Prostate gland (tissue), 2 donors: ENCODE data around the gene GRIK3. TPM values are rescaled to one million over a fixed set of nuclear protein-coding genes. Genes with fewer than 3 reads are reported as not detected.

ENCODE experiments used
- DNase-seq: peaks from one replicate; pipeline ENCODE4 v3.0.0-alpha.2; 2019; ENCODE audit warnings: low spot score
- H3K27ac ChIP-seq, 2 donors: fragments of 200-600 bp; sonication (generic); 2 replicates each; pipeline ENCODE4 v1.5.1; 2017 to 2019
- H3K27me3 ChIP-seq: fragments of 200-600 bp; sonication (generic); replicated peaks from 2 replicates; pipeline ENCODE4 v1.5.1; 2019; ENCODE audit not compliant: insufficient read depth
- H3K36me3 ChIP-seq, 2 donors: fragments of 200-600 bp; sonication (generic); 1 replicate in 1 of 2; 2 replicates in 1 of 2; pipeline versions ENCODE4 v1.5.1 to v1.8.1; 2017 to 2019
- H3K4me1 ChIP-seq: fragments of 200-600 bp; sonication (generic); replicated peaks from 2 replicates; pipeline ENCODE4 v1.5.1; 2019
- H3K4me3 ChIP-seq, 2 donors: fragments of 200-600 bp; sonication (generic); 2 replicates each; pipeline ENCODE4 v1.5.1; 2017 to 2019
- H3K9me3 ChIP-seq: fragments of 200-600 bp; sonication (generic); 2 replicates; pipeline ENCODE4 v1.5.1; 2017
- CTCF ChIP-seq, 4 experiments: fragments of 200-600 bp in 2 of 4; fragments of 450-650 bp in 2 of 4; sonication (generic) in 2 of 4; IDR thresholded peaks; 1 replicate in 3 of 4; 2 replicates in 1 of 4; pipeline ENCODE4 v1.5.1; 2016 to 2019; ENCODE audit warnings: antibody characterized with exemption in 4 of 4, mild to moderate bottlenecking in 2 of 4, moderate library complexity in 2 of 4
- POLR2A ChIP-seq: fragments of 450-650 bp; IDR thresholded peaks from one replicate; pipeline ENCODE4 v1.6.1; 2016; ENCODE audit warnings: antibody characterized with exemption, mild to moderate bottlenecking
- POLR2AphosphoS5 ChIP-seq: sonication (generic); formaldehyde crosslinking; IDR thresholded peaks from one replicate; pipeline ENCODE4 v1.6.1; 2017; ENCODE audit warnings: antibody characterized with exemption
- WGBS: methylation state at CpG from one replicate; pipeline ENCODE4 v1.1.5; 2018; 5-methylcytosine and 5-hydroxymethylcytosine counted together
- intact Hi-C: fragments of 100-400 bp; cut with DNase I; formaldehyde crosslinking; loops from one replicate; pipeline ENCODE4 v1.14.2; 2022
- total RNA-seq, 2 donors: library from RNA; depleted of rRNA; stranded (reverse); fragments of >200 nt; gene quantifications; one replicate each; pipeline ENCODE4 v1.1.0, GENCODE V29; 2016

The GRIK3 gene
- total RNA-seq, 2 donors from 2014 or later, result 0.36 to 5.9 TPM

DNA sequence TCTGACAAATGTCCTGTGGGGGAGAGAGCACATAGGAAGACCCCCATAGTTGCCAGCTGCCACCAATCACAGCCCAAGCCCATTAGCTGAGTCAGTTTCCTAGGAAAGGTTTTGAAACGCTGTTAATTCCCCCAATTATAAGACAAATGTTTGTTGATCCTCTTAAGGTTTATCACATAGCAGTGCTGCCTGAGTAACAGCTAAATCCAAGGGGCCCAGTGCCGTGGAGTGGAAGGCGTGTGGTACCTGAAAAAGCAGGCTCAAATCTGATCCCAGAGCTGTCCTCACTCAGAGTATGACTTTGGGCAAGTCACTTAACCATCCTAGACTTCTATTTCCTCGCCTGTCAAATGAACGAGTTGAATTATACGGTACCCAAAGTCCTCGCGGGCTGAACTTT is 69.5 kb downstream of the GRIK3 start:
- H3K4me3 ChIP-seq, result no peak overlapping the region
- DNase-seq, result no peak
- peaks cover 6% of the 10 kb centered on the region for H3K27me3 ChIP-seq
- TF ChIP-seq POLR2AphosphoS5 (no peak), CTCF (IDR thresholded peaks at IDR 0.05) (no peak), POLR2A (no peak)
- no peak overlapping the region for H3K27ac ChIP-seq
- H3K9me3 ChIP-seq, result no peaks in the 10 kb centered on the region
- 69% methylated on average over 8 of the region's 8 CpGs for WGBS
- H3K36me3 ChIP-seq, result no peaks in the 10 kb centered on the region
- no peaks in the 10 kb centered on the region for H3K4me1 ChIP-seq
- intact Hi-C loops, result no loop called here

GRCh38 chr1:36963006-36963405 is 71.3 kb downstream of the GRIK3 start:
- intact Hi-C loops, result no loop called here
- Histone ChIP-seq H3K27me3 (peaks cover 6% of the 10 kb centered on the region), H3K4me1 (no peaks in the 10 kb centered on the region), H3K9me3 (no peaks in the 10 kb centered on the region), H3K36me3 (no peaks in the 10 kb centered on the region), H3K4me3 (no peak overlapping the region), H3K27ac (no peak overlapping the region)
- WGBS, result 28% methylated on average over 8 of the region's 11 CpGs
- TF ChIP-seq POLR2AphosphoS5 (no peak), POLR2A (no peak), CTCF (IDR thresholded peaks at IDR 0.05) (no peak)
- no peak for DNase-seq

DNA sequence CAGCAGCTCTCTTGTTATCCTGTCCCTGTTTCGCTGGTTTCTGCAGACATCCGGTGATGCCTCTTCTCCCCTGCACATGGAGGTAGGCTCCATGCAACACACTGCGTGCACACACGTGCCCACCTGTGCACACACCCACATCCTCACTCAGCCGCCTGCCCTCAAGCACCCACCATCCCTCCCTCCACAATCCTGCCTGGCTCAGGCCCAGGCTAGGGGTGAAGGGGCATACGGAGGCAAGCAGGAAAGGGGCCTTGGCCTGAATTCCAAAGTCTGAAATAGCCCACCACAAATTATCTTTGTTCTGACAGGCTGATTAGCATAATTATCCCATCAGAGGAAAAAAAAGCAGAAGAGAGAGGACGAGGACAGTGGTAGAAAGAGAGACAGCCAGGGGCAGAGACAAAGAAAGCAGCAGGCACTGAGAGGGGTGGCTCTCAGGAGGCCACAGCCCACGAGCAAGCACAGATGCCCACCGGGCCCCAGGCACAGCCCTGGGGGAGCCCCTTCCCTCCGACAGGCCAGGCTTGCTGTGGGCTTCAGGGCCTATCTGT is 73.2 kb downstream of the GRIK3 start:
- WGBS, result 62% methylated on average over 10 of the region's 10 CpGs
- H3K27ac ChIP-seq, result no peak overlapping the region
- H3K9me3 ChIP-seq, result no peaks in the 10 kb centered on the region
- no peak for DNase-seq
- intact Hi-C loops, result no loop called here
- no peaks in the 10 kb centered on the region for H3K4me1 ChIP-seq
- H3K27me3 ChIP-seq, result peaks cover 6% of the 10 kb centered on the region
- no peaks in the 10 kb centered on the region for H3K36me3 ChIP-seq
- H3K4me3 ChIP-seq, result no peak overlapping the region
- TF ChIP-seq POLR2A (no peak), POLR2AphosphoS5 (no peak), CTCF (IDR thresholded peaks at IDR 0.05) (no peak)

DNA sequence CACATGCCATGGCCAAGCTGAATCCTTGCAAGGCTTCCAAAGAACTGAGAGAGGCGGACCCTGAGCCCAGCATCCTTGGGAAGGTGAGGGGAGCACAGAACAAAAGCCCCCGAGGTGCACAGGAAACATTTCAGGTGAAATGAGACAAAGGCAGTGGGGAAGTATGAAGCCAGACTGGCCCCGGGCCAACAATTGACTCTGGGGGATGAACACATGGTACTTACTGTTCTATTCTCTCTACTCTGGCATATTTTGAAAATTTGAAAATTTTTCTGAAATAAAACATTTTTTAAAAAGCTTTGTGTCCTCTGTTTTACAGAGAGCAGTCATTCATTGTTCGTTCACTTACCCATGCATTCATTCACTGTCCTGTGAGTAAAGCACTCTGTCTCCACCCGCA is 77.7 kb downstream of the GRIK3 start:
- Histone ChIP-seq H3K36me3 (no peaks in the 10 kb centered on the region), H3K9me3 (no peaks in the 10 kb centered on the region), H3K27ac (no peak overlapping the region), H3K4me3 (no peak overlapping the region), H3K27me3 (no peaks in the 10 kb centered on the region), H3K4me1 (no peaks in the 10 kb centered on the region)
- TF ChIP-seq POLR2A, result no peak
- no peak for TF ChIP-seq POLR2AphosphoS5
- TF ChIP-seq CTCF (IDR thresholded peaks at IDR 0.05), result no peak
- DNase-seq, result no peak
- 68% methylated on average over 5 of the region's 5 CpGs for WGBS
- intact Hi-C loops, result no loop called here

DNA sequence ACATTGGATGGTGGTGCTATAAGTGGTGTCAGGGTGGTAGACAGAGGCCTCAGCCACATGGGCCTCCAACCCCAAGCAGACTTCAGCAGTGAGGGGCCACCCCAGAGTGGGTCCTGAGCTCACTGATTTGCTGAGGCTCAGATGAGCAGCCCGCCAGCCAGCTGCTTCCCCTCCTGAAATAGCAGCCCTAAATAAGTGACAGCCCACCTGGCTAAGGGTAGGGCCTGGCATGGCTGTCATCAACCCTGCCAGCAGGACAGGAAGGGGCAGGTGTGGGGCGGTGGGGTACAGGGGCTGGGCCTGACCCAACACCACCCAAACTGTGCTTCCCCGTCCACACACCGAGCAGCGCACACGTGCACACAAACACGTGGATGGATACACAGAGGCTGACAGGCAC is 79.3 kb downstream of the GRIK3 start:
- H3K27ac ChIP-seq, result no peak overlapping the region
- no peak for DNase-seq
- WGBS, result 88% methylated on average over 7 of the region's 7 CpGs
- no peaks in the 10 kb centered on the region for H3K9me3 ChIP-seq
- no peaks in the 10 kb centered on the region for H3K4me1 ChIP-seq
- intact Hi-C loops, result no loop called here
- H3K27me3 ChIP-seq, result no peaks in the 10 kb centered on the region
- no peaks in the 10 kb centered on the region for H3K36me3 ChIP-seq
- TF ChIP-seq POLR2AphosphoS5 (no peak), POLR2A (no peak), CTCF (IDR thresholded peaks at IDR 0.05) (no peak)
- H3K4me3 ChIP-seq, result no peak overlapping the region
